ENCODE measurements around the gene SLC43A2. TPM values are rescaled to one million over a fixed set of nuclear protein-coding genes. Genes with fewer than 3 reads are reported as not detected.

Gene SLC43A2
- total and polyA plus RNA-seq, 2 of the 13 experiments (the other 11 are each of a cell fraction or from before 2014, with no cell fraction given) = 7.3 to 20.0 TPM

GRCh38 chr17:1561420-1562175 lies 67.0 kb downstream of the SLC43A2 start (continued):
- TF ChIP-seq CREB3 (CRISPR knock-in tag; IDR thresholded peaks at IDR 0.05) (no peak), ZNF230 (CRISPR knock-in tag; IDR thresholded peaks at IDR 0.05) (0 out of 2 replicates have a peak, but pooled peaks have one; percentile 14), BCL3 (CRISPR knock-in tag; IDR thresholded peaks at IDR 0.05) (peak; percentile 38; the same call in 1 of the 2 replicates), ZNF614 (CRISPR knock-in tag; IDR thresholded peaks at IDR 0.05; ENCODE audit: borderline replicate concordance) (no peak), HNRNPH1 (optimal IDR thresholded peaks at IDR 0.05; ENCODE audit: low read depth, low read length) (no peak), KMT2A (CRISPR knock-in tag; IDR thresholded peaks at IDR 0.05) (peak; percentile 74), RNF219 (CRISPR knock-in tag; IDR thresholded peaks at IDR 0.05) (no peak), SRSF9 (IDR thresholded peaks at IDR 0.05; ENCODE audit: borderline replicate concordance, insufficient read depth, low read depth, low read length, poor library complexity, severe bottlenecking) (no peak), KAT7 (CRISPR knock-in tag; IDR thresholded peaks at IDR 0.05; ENCODE audit: borderline replicate concordance) (peak; percentile 54; the same call in 1 of the 2 replicates), HDAC6 (IDR thresholded peaks at IDR 0.05; ENCODE audit: low read depth, low read length) (no peak), ZBTB43 (CRISPR knock-in tag; conservative IDR thresholded peaks at IDR 0.05) (no peak), ZMYM3 (CRISPR knock-in tag; IDR thresholded peaks at IDR 0.05) (0 out of 2 replicates have a peak, but pooled peaks have one; percentile 12), HDAC1 (CRISPR knock-in tag; IDR thresholded peaks at IDR 0.05) (peak; percentile 21; the same call in 1 of the 2 replicates), DRAP1 (CRISPR knock-in tag; IDR thresholded peaks at IDR 0.05) (no peak), ZNF598 (CRISPR knock-in tag; IDR thresholded peaks at IDR 0.05; ENCODE audit: borderline replicate concordance) (no peak), ZNF274 (CRISPR knock-in tag; IDR thresholded peaks at IDR 0.05) (peak; percentile 54; the same call in 1 of the 2 replicates), FOXO4 (CRISPR knock-in tag; conservative IDR thresholded peaks at IDR 0.05) (no peak), ZNF414 (CRISPR knock-in tag; IDR thresholded peaks at IDR 0.05) (no peak)

All from HepG2 (cell line).